Measurements from ENCODE around the gene ARRDC3. TPM values are rescaled to one million over a fixed set of nuclear protein-coding genes. Genes with fewer than 3 reads are reported as not detected.

ARRDC3 gene
- 36.7 TPM for polyA plus RNA-seq (2013, experiment 1 of 2)
- 43.7 TPM for polyA plus RNA-seq (2013, experiment 2 of 2)

- Histone ChIP-seq H3K4me3 (ENCODE audit: extremely low read depth, insufficient read depth, low read length, poor library complexity, severe bottlenecking) (peak within 1 kb of the TSS; percentile 74), H3K36me3 (ENCODE audit: control insufficient read depth, insufficient read depth, low read length) (no peaks in the 10 kb centered on the region), H3K27ac (ENCODE audit: low read depth, low read length, severe bottlenecking) (peak within 1 kb of the TSS; percentile 100), H3K9me3 (ENCODE audit: control insufficient read depth, low read length) (no peaks in the 10 kb centered on the region), H3K4me1 (ENCODE audit: control insufficient read depth, insufficient read depth, low read length, poor library complexity, severe bottlenecking) (no peaks in the 10 kb centered on the region)
- WGBS, 2 experiments (ENCODE audit: insufficient coverage in 2 of 2) = 1% methylated on average over 37 to 40 of the region's 49 CpGs
Observed at GRCh38 chr5:91383027-91383955, at the start of gene ARRDC3. TSS of gene ARRDC3 (minus strand) at chr5:91383317. CDS start at chr5:91383092, 225 bp downstream.

- no peaks in the 10 kb centered on the region for H3K4me1 ChIP-seq (ENCODE audit: control insufficient read depth, insufficient read depth, low read length, poor library complexity, severe bottlenecking)
- no peaks in the 10 kb centered on the region for H3K36me3 ChIP-seq (ENCODE audit: control insufficient read depth, insufficient read depth, low read length)
- no peaks in the 10 kb centered on the region for H3K9me3 ChIP-seq (ENCODE audit: control insufficient read depth, low read length)
- no peak overlapping the region for H3K27ac ChIP-seq (ENCODE audit: low read depth, low read length, severe bottlenecking)
- H3K4me3 ChIP-seq (ENCODE audit: extremely low read depth, insufficient read depth, low read length, poor library complexity, severe bottlenecking) = no peak overlapping the region
Observed at GRCh38 chr5:91430949-91431348, 47.8 kb upstream of the ARRDC3 start.

- 60 to 83% methylated on average over 1 to 2 of the region's 2 CpGs for WGBS, 2 experiments (ENCODE audit: insufficient coverage in 2 of 2)
- no peaks in the 10 kb centered on the region for H3K9me3 ChIP-seq (ENCODE audit: control insufficient read depth, low read length)
- H3K4me1 ChIP-seq (ENCODE audit: control insufficient read depth, insufficient read depth, low read length, poor library complexity, severe bottlenecking) = no peaks in the 10 kb centered on the region
- H3K36me3 ChIP-seq (ENCODE audit: control insufficient read depth, insufficient read depth, low read length) = no peaks in the 10 kb centered on the region
- no peak overlapping the region for H3K27ac ChIP-seq (ENCODE audit: low read depth, low read length, severe bottlenecking)
- no peak overlapping the region for H3K4me3 ChIP-seq (ENCODE audit: extremely low read depth, insufficient read depth, low read length, poor library complexity, severe bottlenecking)
Observed at GRCh38 chr5:91424638-91425436, 41.7 kb upstream of the ARRDC3 start.

GRCh38 chr5:91423871-91424270 is 40.8 kb upstream of the ARRDC3 start:
- Histone ChIP-seq H3K27ac (ENCODE audit: low read depth, low read length, severe bottlenecking) (no peak overlapping the region), H3K4me1 (ENCODE audit: control insufficient read depth, insufficient read depth, low read length, poor library complexity, severe bottlenecking) (no peaks in the 10 kb centered on the region), H3K4me3 (ENCODE audit: extremely low read depth, insufficient read depth, low read length, poor library complexity, severe bottlenecking) (no peak overlapping the region), H3K9me3 (ENCODE audit: control insufficient read depth, low read length) (no peaks in the 10 kb centered on the region), H3K36me3 (ENCODE audit: control insufficient read depth, insufficient read depth, low read length) (no peaks in the 10 kb centered on the region)
- 100% methylated on average over 1 to 2 of the region's 2 CpGs for WGBS, 2 experiments (ENCODE audit: insufficient coverage in 2 of 2)

GRCh38 chr5:91420879-91421278 is 37.8 kb upstream of the ARRDC3 start:
- no peak overlapping the region for H3K4me3 ChIP-seq (ENCODE audit: extremely low read depth, insufficient read depth, low read length, poor library complexity, severe bottlenecking)
- H3K4me1 ChIP-seq (ENCODE audit: control insufficient read depth, insufficient read depth, low read length, poor library complexity, severe bottlenecking) = no peaks in the 10 kb centered on the region
- no CpG with 5 or more reads among the region's 3 CpGs for WGBS, 2 experiments (ENCODE audit: insufficient coverage in 2 of 2)

GRCh38 chr5:91419571-91420537 is 36.7 kb upstream of the ARRDC3 start:
- H3K36me3 ChIP-seq (ENCODE audit: control insufficient read depth, insufficient read depth, low read length) = no peaks in the 10 kb centered on the region
- no peaks in the 10 kb centered on the region for H3K9me3 ChIP-seq (ENCODE audit: control insufficient read depth, low read length)
- H3K4me1 ChIP-seq (ENCODE audit: control insufficient read depth, insufficient read depth, low read length, poor library complexity, severe bottlenecking) = no peaks in the 10 kb centered on the region
- WGBS, 2 experiments (ENCODE audit: insufficient coverage in 2 of 2) = 6 to 20% methylated on average over 1 to 2 of the region's 9 CpGs
- no peak overlapping the region for H3K27ac ChIP-seq (ENCODE audit: low read depth, low read length, severe bottlenecking)
- no peak overlapping the region for H3K4me3 ChIP-seq (ENCODE audit: extremely low read depth, insufficient read depth, low read length, poor library complexity, severe bottlenecking)

More at GRCh38 chr5:91420879-91421278, 37.8 kb upstream of the ARRDC3 start:
- Histone ChIP-seq H3K36me3 (ENCODE audit: control insufficient read depth, insufficient read depth, low read length) (no peaks in the 10 kb centered on the region), H3K9me3 (ENCODE audit: control insufficient read depth, low read length) (no peaks in the 10 kb centered on the region), H3K27ac (ENCODE audit: low read depth, low read length, severe bottlenecking) (no peak overlapping the region)

- no peaks in the 10 kb centered on the region for H3K36me3 ChIP-seq (ENCODE audit: control insufficient read depth, insufficient read depth, low read length)
- no peaks in the 10 kb centered on the region for H3K4me1 ChIP-seq (ENCODE audit: control insufficient read depth, insufficient read depth, low read length, poor library complexity, severe bottlenecking)
- H3K4me3 ChIP-seq (ENCODE audit: extremely low read depth, insufficient read depth, low read length, poor library complexity, severe bottlenecking) = no peak overlapping the region
- H3K27ac ChIP-seq (ENCODE audit: low read depth, low read length, severe bottlenecking) = no peak overlapping the region
- WGBS, 2 experiments (ENCODE audit: insufficient coverage in 2 of 2) = no CpG with 5 or more reads among the region's 1 CpG
- no peaks in the 10 kb centered on the region for H3K9me3 ChIP-seq (ENCODE audit: control insufficient read depth, low read length)
Observed at GRCh38 chr5:91419136-91419535, 36.0 kb upstream of the ARRDC3 start.

- Histone ChIP-seq H3K9me3 (ENCODE audit: control insufficient read depth, low read length) (no peaks in the 10 kb centered on the region), H3K36me3 (ENCODE audit: control insufficient read depth, insufficient read depth, low read length) (no peaks in the 10 kb centered on the region), H3K4me3 (ENCODE audit: extremely low read depth, insufficient read depth, low read length, poor library complexity, severe bottlenecking) (no peak overlapping the region), H3K4me1 (ENCODE audit: control insufficient read depth, insufficient read depth, low read length, poor library complexity, severe bottlenecking) (no peaks in the 10 kb centered on the region), H3K27ac (ENCODE audit: low read depth, low read length, severe bottlenecking) (no peak overlapping the region)
Observed at GRCh38 chr5:91418158-91418557, 35.0 kb upstream of the ARRDC3 start.

- no CpG with 5 or more reads among the region's 3 CpGs for WGBS, 2 experiments (ENCODE audit: insufficient coverage in 2 of 2)
- H3K27ac ChIP-seq (ENCODE audit: low read depth, low read length, severe bottlenecking) = no peak overlapping the region
Observed at GRCh38 chr5:91417219-91417618, 34.1 kb upstream of the ARRDC3 start.

GRCh38 chr5:91416491-91416890 is 33.4 kb upstream of the ARRDC3 start:
- Histone ChIP-seq H3K9me3 (ENCODE audit: control insufficient read depth, low read length) (no peaks in the 10 kb centered on the region), H3K36me3 (ENCODE audit: control insufficient read depth, insufficient read depth, low read length) (no peaks in the 10 kb centered on the region), H3K4me1 (ENCODE audit: control insufficient read depth, insufficient read depth, low read length, poor library complexity, severe bottlenecking) (no peaks in the 10 kb centered on the region), H3K27ac (ENCODE audit: low read depth, low read length, severe bottlenecking) (no peak overlapping the region), H3K4me3 (ENCODE audit: extremely low read depth, insufficient read depth, low read length, poor library complexity, severe bottlenecking) (no peak overlapping the region)
- 60% methylated on average over 1 of the region's 2 CpGs; no CpG with 5 or more reads in 1 of the 2 experiments for WGBS, 2 experiments (ENCODE audit: insufficient coverage in 2 of 2)

More at GRCh38 chr5:91417219-91417618, 34.1 kb upstream of the ARRDC3 start:
- Histone ChIP-seq H3K36me3 (ENCODE audit: control insufficient read depth, insufficient read depth, low read length) (no peaks in the 10 kb centered on the region), H3K9me3 (ENCODE audit: control insufficient read depth, low read length) (no peaks in the 10 kb centered on the region), H3K4me1 (ENCODE audit: control insufficient read depth, insufficient read depth, low read length, poor library complexity, severe bottlenecking) (no peaks in the 10 kb centered on the region), H3K4me3 (ENCODE audit: extremely low read depth, insufficient read depth, low read length, poor library complexity, severe bottlenecking) (no peak overlapping the region)
